GM12873 (cell line): ENCODE results near the gene ZKSCAN5.

ENCODE experiments used
- TF ChIP-seq, protein P1 (sequence below): IDR thresholded peaks from 2 replicates; pipeline ENCODE4 v1.5.1; 2012; ENCODE audit warnings: low read depth, mild to moderate bottlenecking, moderate library complexity, low read length, control low read depth; ENCODE audit not compliant: insufficient read depth; ENCODE audit errors: missing control alignments

ZKSCAN5 gene

GRCh38 chr7:99525713-99526440 lies 21.4 kb downstream of the ZKSCAN5 start:
- TF ChIP-seq, protein P1, sequence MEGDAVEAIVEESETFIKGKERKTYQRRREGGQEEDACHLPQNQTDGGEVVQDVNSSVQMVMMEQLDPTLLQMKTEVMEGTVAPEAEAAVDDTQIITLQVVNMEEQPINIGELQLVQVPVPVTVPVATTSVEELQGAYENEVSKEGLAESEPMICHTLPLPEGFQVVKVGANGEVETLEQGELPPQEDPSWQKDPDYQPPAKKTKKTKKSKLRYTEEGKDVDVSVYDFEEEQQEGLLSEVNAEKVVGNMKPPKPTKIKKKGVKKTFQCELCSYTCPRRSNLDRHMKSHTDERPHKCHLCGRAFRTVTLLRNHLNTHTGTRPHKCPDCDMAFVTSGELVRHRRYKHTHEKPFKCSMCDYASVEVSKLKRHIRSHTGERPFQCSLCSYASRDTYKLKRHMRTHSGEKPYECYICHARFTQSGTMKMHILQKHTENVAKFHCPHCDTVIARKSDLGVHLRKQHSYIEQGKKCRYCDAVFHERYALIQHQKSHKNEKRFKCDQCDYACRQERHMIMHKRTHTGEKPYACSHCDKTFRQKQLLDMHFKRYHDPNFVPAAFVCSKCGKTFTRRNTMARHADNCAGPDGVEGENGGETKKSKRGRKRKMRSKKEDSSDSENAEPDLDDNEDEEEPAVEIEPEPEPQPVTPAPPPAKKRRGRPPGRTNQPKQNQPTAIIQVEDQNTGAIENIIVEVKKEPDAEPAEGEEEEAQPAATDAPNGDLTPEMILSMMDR = no peak

GRCh38 chr7:99531354-99531765 lies 26.9 kb downstream of the ZKSCAN5 start:
- TF ChIP-seq, protein P1 = no peak

DNA sequence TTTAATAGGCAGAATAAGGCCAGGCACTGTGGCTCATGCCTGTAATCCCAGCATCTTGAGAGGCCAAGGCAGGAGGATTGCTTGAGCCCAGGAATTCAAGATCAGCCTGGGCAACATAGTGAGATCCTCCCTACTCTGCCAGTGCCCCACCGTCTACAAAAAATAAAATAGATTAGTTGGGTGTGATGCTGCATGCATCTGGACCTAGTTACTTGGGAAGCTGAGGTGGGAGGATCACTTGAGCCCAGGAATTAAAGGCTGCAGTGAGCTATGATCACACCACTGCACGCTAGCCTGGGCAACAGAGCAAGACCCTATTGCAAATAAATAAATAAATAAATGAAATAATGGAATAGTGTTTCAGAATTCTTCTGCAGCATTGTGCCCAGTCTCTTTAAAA lies 31.2 kb downstream of the ZKSCAN5 start:
- TF ChIP-seq, protein P1 = no peak

GRCh38 chr7:99539213-99539811 lies 34.9 kb downstream of the ZKSCAN5 start:
- TF ChIP-seq, protein P1 = no peak

- TF ChIP-seq, protein P1 = no peak
Observed at GRCh38 chr7:99540542-99540941, 36.1 kb downstream of the ZKSCAN5 start.

DNA sequence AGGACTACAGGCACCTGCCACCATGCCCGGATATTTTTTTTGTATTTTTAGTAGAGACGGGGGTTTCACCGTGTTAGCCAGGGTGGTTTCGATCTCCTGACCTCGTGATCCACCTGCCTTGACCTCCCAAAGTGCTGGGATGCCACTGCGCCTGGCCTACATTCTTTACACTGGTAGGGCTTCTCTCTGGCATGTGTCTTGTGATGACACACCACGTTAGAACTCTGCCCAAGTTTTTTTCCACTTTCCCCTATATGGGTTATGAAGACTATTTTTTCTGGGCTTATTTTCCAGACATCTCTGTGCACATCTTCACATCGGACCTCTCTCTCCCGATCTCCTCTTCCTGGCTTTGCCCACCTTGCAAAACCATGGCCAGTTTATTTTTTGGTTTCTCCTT lies 36.8 kb downstream of the ZKSCAN5 start:
- TF ChIP-seq, protein P1 = no peak

DNA sequence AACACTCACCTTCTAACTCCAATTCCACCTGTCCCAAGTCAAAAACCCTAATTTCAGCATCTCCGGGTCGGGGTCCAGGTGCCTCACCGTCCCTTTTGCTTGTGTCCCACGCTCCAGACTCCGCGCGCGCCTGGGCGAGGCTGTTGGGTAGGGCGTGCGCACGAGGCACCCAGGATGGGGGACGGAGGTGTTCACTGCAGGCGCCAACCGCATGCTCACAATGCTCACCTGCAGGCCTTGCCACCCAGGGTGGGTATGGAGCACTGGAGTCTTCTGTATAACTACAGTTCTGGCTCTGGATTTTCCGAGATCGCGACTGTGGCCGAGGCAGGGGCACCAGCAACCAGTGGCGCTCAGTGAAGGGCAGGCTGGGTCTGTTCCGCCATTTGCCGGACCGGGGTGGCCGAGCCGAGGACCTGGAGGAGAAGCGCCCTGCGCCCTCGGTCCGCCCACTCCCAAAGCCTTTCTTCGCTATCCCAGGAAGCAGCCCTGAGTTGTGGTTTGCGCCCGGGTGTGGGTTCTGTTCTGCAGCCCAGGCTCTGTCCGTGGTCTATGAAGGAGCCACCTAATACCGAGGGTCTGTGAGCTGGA lies 38.7 kb downstream of the ZKSCAN5 start:
- TF ChIP-seq, protein P1 = no peak
